GM12878 (cell line): ENCODE measurements around the gene PTPN2. TPM values are rescaled to one million over a fixed set of nuclear protein-coding genes. Genes with fewer than 3 reads are reported as not detected.

ENCODE experiments used
- ASH2L ChIP-seq: fragments of 300-600, 200-600 bp; sonication (generic); IDR thresholded peaks from 2 replicates; pipeline ENCODE4 v1.6.1; 2017; ENCODE audit warnings: low read depth, mild to moderate bottlenecking, borderline replicate concordance
- BCL3 ChIP-seq: IDR thresholded peaks from 2 replicates; pipeline ENCODE4 v1.6.1; 2011; ENCODE audit warnings: borderline replicate concordance, low read depth, mild to moderate bottlenecking, moderate library complexity, low read length; ENCODE audit not compliant: insufficient read depth, poor library complexity, severe bottlenecking
- BMI1 ChIP-seq: fragments of 450-650 bp; IDR thresholded peaks from 2 replicates; pipeline ENCODE4 v1.6.1; 2016; ENCODE audit warnings: mild to moderate bottlenecking, moderate library complexity, borderline replicate concordance
- CUX1 ChIP-seq: IDR thresholded peaks from 2 replicates; pipeline ENCODE4 v1.6.1; 2012; ENCODE audit warnings: improper control_type of control experiment, low read depth, low read length; ENCODE audit not compliant: insufficient replicate concordance
- EED ChIP-seq: sonication (generic); IDR thresholded peaks from 2 replicates; pipeline ENCODE4 v1.6.1; 2016; ENCODE audit warnings: antibody characterized with exemption, low read depth
- HDAC2 ChIP-seq: fragments of 200-600 bp; sonication (generic); IDR thresholded peaks from 2 replicates; pipeline ENCODE4 v1.6.1; 2017
- IKZF1 ChIP-seq: fragments of 450-650 bp; conservative IDR thresholded peaks from 2 replicates; pipeline ENCODE4 v1.6.1; 2017; ENCODE audit warnings: antibody characterized with exemption, mild to moderate bottlenecking
- IKZF2 ChIP-seq, 2 experiments: fragments of 450-650 bp; IDR thresholded peaks; 2 replicates each; pipeline ENCODE4 v1.6.1; 2017; ENCODE audit warnings: mild to moderate bottlenecking in 2 of 2, moderate library complexity in 2 of 2
- IRF3 ChIP-seq: fragments of 450-650 bp; IDR thresholded peaks from 2 replicates; pipeline ENCODE4 v1.6.1; 2014; ENCODE audit warnings: mild to moderate bottlenecking
- KLF5 ChIP-seq: fragments of 450-650 bp; IDR thresholded peaks from 2 replicates; pipeline ENCODE4 v1.6.1; 2014; ENCODE audit warnings: mild to moderate bottlenecking; ENCODE audit not compliant: partially characterized antibody
- NFYB ChIP-seq: IDR thresholded peaks from 2 replicates; pipeline ENCODE4 v1.6.1; 2011; ENCODE audit warnings: low read depth, mild to moderate bottlenecking, low read length, improper control_type of control experiment, moderate library complexity; ENCODE audit not compliant: insufficient read depth
- NKRF ChIP-seq: fragments of 450-650 bp; conservative IDR thresholded peaks from 2 replicates; pipeline ENCODE4 v1.6.1; 2017; ENCODE audit warnings: mild to moderate bottlenecking, moderate library complexity
- PKNOX1 ChIP-seq: fragments of 450-650 bp; IDR thresholded peaks from 2 replicates; pipeline ENCODE4 v1.6.1; 2016; ENCODE audit warnings: mild to moderate bottlenecking
- RCOR1 ChIP-seq: conservative IDR thresholded peaks from 2 replicates; pipeline ENCODE4 v1.6.1; 2012; ENCODE audit warnings: low read depth, low read length, improper control_type of control experiment
- TARDBP ChIP-seq: IDR thresholded peaks from 2 replicates; pipeline ENCODE4 v1.6.1; 2016; ENCODE audit warnings: borderline replicate concordance
- ZSCAN29 ChIP-seq: fragments of 450-650 bp; IDR thresholded peaks from 2 replicates; pipeline ENCODE4 v1.6.1; 2017; ENCODE audit warnings: mild to moderate bottlenecking, moderate library complexity
- polyA plus RNA-seq, 11 experiments: library from polyadenylated mRNA; depleted of rRNA in 4 of 11; unstranded in 6 of 11; stranded (reverse) in 5 of 11; fragments of >200 nt; fragmentation: Nextera tagmentation in 4 of 11; fragmentation: Illumina TruSeq in 1 of 11; extraction: Ambion mirVana in 4 of 11; extraction: Trizol in 1 of 11; gene quantifications; 1 replicate in 1 of 11; 2 replicates in 10 of 11; pipeline versions ENCODE4 v1.2.1 to v1.2.3, GENCODE V29; 2011 to 2016; ENCODE audit warnings: inconsistent platforms in 2 of 11, missing spikeins in 2 of 11, low read depth in 1 of 11
- total RNA-seq, 4 experiments: library from RNA; depleted of rRNA in 3 of 4; stranded (reverse); fragments of >200 nt in 3 of 4; fragmentation: Illumina TruSeq in 1 of 4; extraction: Trizol in 1 of 4; gene quantifications; 2 replicates each; pipeline versions ENCODE4 v1.2.1 to v1.2.3, GENCODE V29; 2013 to 2021

PTPN2 gene
- total and polyA plus RNA-seq, 10 of the 15 experiments (the other 5 are each of a cell fraction or from before 2014, with no cell fraction given) = 46.5 to 86.7 (median 64.6) TPM

GRCh38 chr18:12857215-12857905 is 26.7 kb downstream of the PTPN2 start (continued):
- TF ChIP-seq KLF5 (no peak), NKRF (no peak), HDAC2 (no peak), IKZF1 (no peak; the same call in 1 of the 2 replicates), BCL3 (no peak), EED (peak; percentile 38; the same call in 1 of the 2 replicates), TARDBP (no peak), RCOR1 (no peak), PKNOX1 (no peak), BMI1 (no peak), ZSCAN29 (no peak), NFYB (no peak), CUX1 (no peak), IKZF2 (IDR thresholded peaks at IDR 0.05) (peak; percentile 29 to 30; a peak in 2 of 4 replicates), ASH2L (no peak), IRF3 (no peak)
